HepG2 (cell line): Measurements from ENCODE around the gene TGFA. TPM values are rescaled to one million over a fixed set of nuclear protein-coding genes. Genes with fewer than 3 reads are reported as not detected.

Experiments
- ATRX ChIP-seq: sonication (generic); formaldehyde crosslinking; IDR thresholded peaks from 2 replicates; pipeline ENCODE4 v1.4.0; 2020; ENCODE audit warnings: missing genetic modification reagents, borderline replicate concordance
- GATA4 ChIP-seq: sonication (generic); IDR thresholded peaks from 2 replicates; pipeline ENCODE4 v1.6.1; 2016; ENCODE audit warnings: antibody characterized with exemption, low read depth, borderline replicate concordance
- GTF2F1 ChIP-seq: fragments of 150-350 bp; IDR thresholded peaks from 2 replicates; pipeline ENCODE4 v1.6.1; 2014; ENCODE audit warnings: low read length
- ISL2 ChIP-seq: sonication (generic); formaldehyde crosslinking; IDR thresholded peaks from 2 replicates; pipeline ENCODE4 v1.5.0; 2020; ENCODE audit warnings: missing genetic modification reagents
- MED13 ChIP-seq: sonication (generic); formaldehyde crosslinking; IDR thresholded peaks from 2 replicates; pipeline ENCODE4 v1.5.0; 2020; ENCODE audit warnings: missing genetic modification reagents
- MLXIP ChIP-seq: sonication (generic); formaldehyde crosslinking; IDR thresholded peaks from 2 replicates; pipeline ENCODE4 v1.9.0; 2021; ENCODE audit warnings: missing genetic modification reagents, borderline replicate concordance
- NFIB ChIP-seq: sonication (generic); formaldehyde crosslinking; IDR thresholded peaks from 2 replicates; pipeline ENCODE4 v1.9.0; 2021; ENCODE audit warnings: missing genetic modification reagents, mild to moderate bottlenecking, borderline replicate concordance
- SKI ChIP-seq: fragments of 450-650 bp; IDR thresholded peaks from one replicate; pipeline ENCODE4 v1.6.1; 2018; ENCODE audit warnings: mild to moderate bottlenecking; ENCODE audit not compliant: partially characterized antibody
- SP140L ChIP-seq: sonication (generic); formaldehyde crosslinking; IDR thresholded peaks from 2 replicates; pipeline ENCODE4 v1.4.0; 2020; ENCODE audit warnings: missing genetic modification reagents, borderline replicate concordance
- ZBTB37 ChIP-seq: sonication (generic); formaldehyde crosslinking; IDR thresholded peaks from 2 replicates; pipeline ENCODE4 v1.4.0; 2020; ENCODE audit warnings: mild to moderate bottlenecking, missing genetic modification reagents
- ZBTB40 ChIP-seq, 2 experiments: fragments of 450-650 bp in 1 of 2; sonication (generic) in 1 of 2; formaldehyde crosslinking in 1 of 2; IDR thresholded peaks; 2 replicates each; pipeline versions ENCODE4 v1.6.1 to v1.8.0; 2016 to 2022; ENCODE audit warnings: antibody characterized with exemption in 1 of 2, mild to moderate bottlenecking in 1 of 2, missing genetic modification reagents in 1 of 2
- ZNF136 ChIP-seq: sonication (generic); formaldehyde crosslinking; IDR thresholded peaks from 2 replicates; pipeline ENCODE4 v1.8.1; 2022; ENCODE audit warnings: low read depth, mild to moderate bottlenecking, moderate library complexity, missing genetic modification reagents
- ZNF580 ChIP-seq: IDR thresholded peaks from 2 replicates; pipeline ENCODE4 v1.6.1; 2016; ENCODE audit warnings: low read depth, borderline replicate concordance
- ZNF747 ChIP-seq: sonication (generic); formaldehyde crosslinking; IDR thresholded peaks from 2 replicates; pipeline ENCODE4 v1.8.1; 2023; ENCODE audit warnings: missing genetic modification reagents, mild to moderate bottlenecking, borderline replicate concordance
- polyA plus RNA-seq, 8 experiments: library from polyadenylated mRNA; depleted of rRNA in 3 of 8; stranded (reverse) in 7 of 8; unstranded in 1 of 8; fragments of >200 nt; fragmentation: Illumina TruSeq in 4 of 8; extraction: Trizol in 4 of 8; gene quantifications; 2 replicates each; pipeline versions ENCODE4 v1.2.1 to v1.2.3, GENCODE V29; 2011 to 2016; ENCODE audit warnings: low read depth in 4 of 8, missing spikeins in 1 of 8, mixed read lengths in 1 of 8; ENCODE audit not compliant: insufficient read depth in 1 of 8
- total RNA-seq, 5 experiments: library from RNA; depleted of rRNA; stranded (reverse); fragments of >200 nt; fragmentation: Illumina TruSeq; extraction: Trizol; gene quantifications; 2 replicates each; pipeline ENCODE4 v1.2.3, GENCODE V29; 2016; ENCODE audit warnings: low read depth in 1 of 5

Gene TGFA
- total and polyA plus RNA-seq, 2 of the 13 experiments (the other 11 are each of a cell fraction or from before 2014, with no cell fraction given), result 7.8 to 15.3 TPM

- TF ChIP-seq ZBTB40 (IDR thresholded peaks at IDR 0.05), result no peak
- peak; percentile 57 for TF ChIP-seq ZBTB40 (CRISPR knock-in tag; IDR thresholded peaks at IDR 0.05)
- TF ChIP-seq MLXIP (CRISPR knock-in tag), result no peak
- TF ChIP-seq ATRX, result no peak
- TF ChIP-seq ISL2 (CRISPR knock-in tag), result peak; percentile 59; the same call in 1 of the 2 replicates
- TF ChIP-seq SKI, result peak; percentile 72
- TF ChIP-seq ZBTB37 (CRISPR knock-in tag), result no peak
- no peak; the same call in 1 of the 2 replicates for TF ChIP-seq ZNF580
- no peak for TF ChIP-seq GTF2F1
- no peak for TF ChIP-seq SP140L (CRISPR knock-in tag)
- TF ChIP-seq NFIB (CRISPR knock-in tag), result no peak
- no peak for TF ChIP-seq ZNF136 (CRISPR knock-in tag)
- TF ChIP-seq GATA4, result 0 out of 2 replicates have a peak, but pooled peaks have one; percentile 11
- TF ChIP-seq MED13 (CRISPR knock-in tag), result 0 out of 2 replicates have a peak, but pooled peaks have one; percentile 24
- TF ChIP-seq ZNF747 (CRISPR knock-in tag), result no peak; the same call in 1 of the 2 replicates
Observed at GRCh38 chr2:70553584-70554337, at the start of gene TGFA (continued).
